Mesothelial cell of epicardium (in vitro differentiated cells): ENCODE data around the gene KIRREL3. TPM values are rescaled to one million over a fixed set of nuclear protein-coding genes. Genes with fewer than 3 reads are reported as not detected.

Experiments
- DNase-seq, 2 experiments: peaks; one replicate each; pipeline ENCODE4 v3.0.0; 2021; ENCODE audit warnings: low spot score in 2 of 2; ENCODE audit not compliant: unreplicated experiment in 2 of 2
- H3K27ac Mint-ChIP-seq: 2 replicates; pipeline ENCODE4 v1.8.0; 2021; ENCODE audit warnings: mixed read lengths
- H3K27me3 Mint-ChIP-seq: 2 replicates; pipeline ENCODE4 v1.8.0; 2021; ENCODE audit warnings: low read depth, mixed read lengths
- H3K36me3 Mint-ChIP-seq: 2 replicates; pipeline ENCODE4 v1.8.0; 2021; ENCODE audit warnings: mixed read lengths
- H3K4me1 Mint-ChIP-seq: 2 replicates; pipeline ENCODE4 v1.8.0; 2021; ENCODE audit warnings: mixed read lengths
- H3K4me3 Mint-ChIP-seq: 2 replicates; pipeline ENCODE4 v1.8.0; 2021; ENCODE audit warnings: mild to moderate bottlenecking, moderate library complexity, mixed read lengths
- H3K9me3 Mint-ChIP-seq: 2 replicates; pipeline ENCODE4 v1.8.0; 2021; ENCODE audit warnings: mixed read lengths
- CTCF ChIP-seq: fragments of 200-600 bp; sonication (generic); IDR thresholded peaks from one replicate; pipeline ENCODE4 v1.5.0; 2021; ENCODE audit warnings: antibody characterized with exemption; ENCODE audit not compliant: unreplicated experiment
- total RNA-seq: library from RNA; stranded (reverse); gene quantifications from 3 replicates; pipeline ENCODE4 v1.2.1, GENCODE V29; 2021

The KIRREL3 gene
- total RNA-seq, 1 donor from 2014 or later = 0.31 TPM

DNA sequence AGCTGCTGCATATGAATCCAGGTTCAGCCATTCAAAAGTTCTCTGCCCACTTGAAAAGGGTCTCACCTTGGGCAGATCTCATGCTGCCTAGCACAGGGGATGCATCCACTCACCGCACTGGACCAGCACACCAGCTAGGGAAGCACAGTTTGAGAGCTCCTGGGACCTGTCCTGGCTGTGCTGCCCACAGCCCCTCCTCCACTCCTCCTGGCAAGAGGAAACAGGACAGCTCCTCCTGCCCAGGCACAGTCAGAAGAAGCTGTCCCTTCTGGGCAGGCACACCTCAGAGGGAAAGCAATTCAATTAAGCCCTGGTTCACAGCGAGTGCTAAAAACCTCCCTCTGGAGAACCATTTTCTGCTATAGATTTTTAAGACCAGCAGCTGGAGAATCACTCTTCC is 498.4 kb downstream of the KIRREL3 start:
- no peaks in the 10 kb centered on the region for H3K4me1 Mint-ChIP-seq
- H3K9me3 Mint-ChIP-seq = peaks cover 19% of the 10 kb centered on the region
- H3K27me3 Mint-ChIP-seq = peaks cover 49% of the 10 kb centered on the region
- no peak for DNase-seq
- no peaks in the 10 kb centered on the region for H3K36me3 Mint-ChIP-seq
- no peak for TF ChIP-seq CTCF
- no peak overlapping the region for H3K4me3 Mint-ChIP-seq
- no peak overlapping the region for H3K27ac Mint-ChIP-seq

DNA sequence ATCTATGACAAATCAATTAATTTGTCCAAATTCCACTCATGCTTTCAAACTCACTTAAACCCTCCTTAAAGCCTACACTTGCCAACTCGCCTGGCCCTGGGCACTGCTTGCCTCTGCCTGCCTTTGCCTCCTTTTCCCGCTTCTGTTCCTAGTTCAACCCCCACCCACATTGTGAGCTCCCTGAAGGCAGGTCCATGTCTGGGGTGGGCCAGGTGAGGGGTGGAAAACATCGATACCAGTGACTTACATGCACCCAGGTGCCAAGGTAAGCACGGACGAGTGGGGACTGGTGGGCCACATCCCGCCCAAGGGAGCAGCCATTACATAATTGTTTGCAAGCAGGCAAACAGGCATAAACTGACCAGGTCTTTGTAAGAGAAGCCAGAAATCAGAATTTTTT is 498.9 kb downstream of the KIRREL3 start:
- Mint-ChIP-seq H3K4me3 (no peak overlapping the region), H3K27ac (no peak overlapping the region), H3K36me3 (no peaks in the 10 kb centered on the region), H3K9me3 (peaks cover 14% of the 10 kb centered on the region), H3K27me3 (peaks cover 50% of the 10 kb centered on the region), H3K4me1 (no peaks in the 10 kb centered on the region)
- TF ChIP-seq CTCF = no peak
- no peak for DNase-seq

- no peaks in the 10 kb centered on the region for H3K36me3 Mint-ChIP-seq
- H3K4me3 Mint-ChIP-seq = no peak overlapping the region
- H3K9me3 Mint-ChIP-seq = peaks cover 12% of the 10 kb centered on the region
- no peak for DNase-seq
- H3K4me1 Mint-ChIP-seq = peaks cover 2% of the 10 kb centered on the region
- TF ChIP-seq CTCF = no peak
- H3K27ac Mint-ChIP-seq = no peak overlapping the region
- peaks cover 50% of the 10 kb centered on the region for H3K27me3 Mint-ChIP-seq
Observed at GRCh38 chr11:126500981-126501380, 499.6 kb downstream of the KIRREL3 start.

DNA sequence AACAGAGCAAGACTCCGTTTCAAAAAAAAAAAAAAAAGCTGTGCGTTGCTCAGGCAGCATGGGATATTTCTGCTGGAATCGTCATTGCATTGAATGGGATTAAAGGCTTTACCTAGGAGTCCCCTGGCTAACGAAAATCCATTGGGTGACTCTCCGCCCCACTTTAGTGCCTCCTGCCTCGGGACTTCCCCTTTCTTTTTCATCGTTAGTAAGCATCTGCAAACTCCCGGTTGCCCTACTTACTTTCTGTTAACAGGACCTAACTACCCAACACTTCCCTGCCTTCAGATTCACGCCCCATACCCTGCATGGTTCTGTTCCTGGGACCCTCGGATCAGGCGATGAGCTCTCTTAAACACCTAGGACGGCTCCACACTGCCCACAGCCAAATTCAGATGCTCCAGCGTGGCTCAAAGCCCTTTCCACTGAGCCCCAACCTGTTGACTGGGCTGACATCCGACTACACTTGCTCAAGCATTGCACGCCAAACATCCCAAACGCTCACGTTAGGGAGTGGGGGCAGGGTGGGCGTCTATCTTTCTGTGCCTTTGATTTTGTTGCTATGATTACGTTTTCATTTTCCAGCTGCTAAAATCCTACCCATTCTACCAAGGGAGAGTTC is 501.3 kb downstream of the KIRREL3 start:
- TF ChIP-seq CTCF = no peak
- Mint-ChIP-seq H3K4me1 (peaks cover 6% of the 10 kb centered on the region), H3K9me3 (peaks cover 2% of the 10 kb centered on the region), H3K4me3 (no peak overlapping the region), H3K36me3 (no peaks in the 10 kb centered on the region), H3K27ac (no peak overlapping the region), H3K27me3 (peaks cover 45% of the 10 kb centered on the region)
- no peak for DNase-seq

DNA sequence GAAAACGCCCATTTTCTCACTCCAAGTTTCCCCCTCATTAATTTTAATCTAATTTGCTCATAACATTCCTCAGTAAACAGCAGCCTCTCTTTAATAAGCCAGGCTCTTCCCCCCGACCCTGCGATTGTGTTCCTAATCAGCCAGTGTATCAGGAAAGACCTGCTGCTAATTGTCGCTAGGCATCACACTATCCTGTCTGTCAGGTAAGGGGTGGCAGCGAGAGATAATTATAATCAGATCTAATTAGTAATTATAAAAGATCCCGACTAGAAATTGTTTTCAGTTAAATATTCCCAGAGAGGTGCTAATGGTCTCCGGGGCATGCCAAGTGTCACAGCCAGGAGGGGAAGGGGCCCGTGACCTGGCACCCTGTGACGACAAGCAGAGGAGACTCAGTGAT is 502.3 kb downstream of the KIRREL3 start:
- Mint-ChIP-seq H3K4me3 (no peak overlapping the region), H3K36me3 (no peaks in the 10 kb centered on the region), H3K4me1 (peaks cover 6% of the 10 kb centered on the region), H3K27me3 (peaks cover 35% of the 10 kb centered on the region), H3K9me3 (no peaks in the 10 kb centered on the region), H3K27ac (no peak overlapping the region)
- DNase-seq = no peak
- TF ChIP-seq CTCF = no peak
